ENCODE data around the gene KMT2E.

KMT2E gene

GRCh38 chr7:105073143-105073542, 59.1 kb downstream of the KMT2E start:
- no peak overlapping the region for H3K4me3 ChIP-seq (ENCODE audit: low read depth, low read length)

DNA sequence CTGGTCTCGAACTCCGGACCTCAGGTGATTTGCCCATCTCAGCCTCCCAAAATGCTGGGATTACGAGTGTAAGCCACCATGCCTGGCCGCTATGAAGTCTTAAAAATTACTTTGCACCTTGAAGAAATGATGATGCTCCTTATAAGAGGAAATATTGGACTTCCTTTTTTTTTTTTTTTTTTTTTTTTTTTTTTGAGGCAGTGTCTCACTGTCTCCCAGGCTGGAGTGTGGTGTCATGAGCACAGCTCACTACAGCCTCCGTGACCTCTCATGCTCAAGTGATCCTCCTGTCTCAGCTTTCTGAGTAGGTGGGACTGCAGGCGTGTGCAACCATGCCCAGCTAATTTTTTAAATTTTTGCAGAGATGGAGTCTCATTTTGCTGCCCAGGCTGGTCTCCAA, 65.3 kb downstream of the KMT2E start:
- H3K4me3 ChIP-seq (ENCODE audit: low read depth, low read length): no peak overlapping the region

DNA sequence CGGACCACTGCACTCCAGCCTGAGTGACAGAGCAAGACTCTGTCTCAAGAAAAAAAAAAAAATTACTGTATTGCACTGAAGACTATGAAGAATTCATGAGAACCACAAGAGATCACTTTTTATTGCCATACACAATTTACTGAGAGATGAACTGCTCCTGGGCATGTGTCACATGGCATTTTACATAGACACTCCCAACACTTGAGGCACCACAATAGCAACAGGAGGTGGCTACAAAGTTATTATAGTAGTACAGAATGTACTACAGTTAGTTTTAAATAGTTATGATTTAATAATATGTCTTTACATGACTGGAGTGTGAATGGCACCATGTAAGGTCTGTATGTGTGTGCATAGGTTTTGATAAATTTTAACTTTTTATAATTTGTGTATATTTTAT, 70.6 kb downstream of the KMT2E start:
- no peak overlapping the region for H3K4me3 ChIP-seq (ENCODE audit: low read depth, low read length)

GRCh38 chr7:105086850-105087249, 72.8 kb downstream of the KMT2E start:
- H3K4me3 ChIP-seq (ENCODE audit: low read depth, low read length): no peak overlapping the region

DNA sequence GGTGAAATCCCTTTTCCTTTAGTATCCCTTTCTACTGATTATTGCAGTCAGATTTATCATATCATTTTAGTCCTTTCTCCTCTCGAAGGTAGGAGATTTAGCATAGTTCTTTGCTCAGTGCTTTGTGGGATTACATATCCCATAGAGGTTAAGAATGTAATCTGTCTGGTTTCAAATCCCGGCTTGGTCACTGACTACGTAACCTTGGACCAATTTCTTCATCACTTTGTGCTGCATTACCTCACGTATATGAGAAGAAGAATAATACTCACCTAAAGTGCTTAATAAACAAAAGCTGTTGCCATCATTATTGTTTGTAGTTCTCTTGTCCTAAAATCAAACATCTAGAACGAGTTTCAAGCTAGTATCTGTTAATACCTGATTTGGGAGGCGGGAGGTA, 74.0 kb downstream of the KMT2E start:
- H3K4me3 ChIP-seq (ENCODE audit: low read depth, low read length): no peak overlapping the region

- H3K4me3 ChIP-seq (ENCODE audit: low read depth, low read length): no peak overlapping the region
These were observed 74.5 kb downstream of the KMT2E start for GRCh38 chr7:105088456-105088855.

- no peak overlapping the region for H3K4me3 ChIP-seq (ENCODE audit: low read depth, low read length)
These were observed 81.0 kb downstream of the KMT2E start for GRCh38 chr7:105094966-105095365.

- H3K4me3 ChIP-seq (ENCODE audit: low read depth, low read length): no peak overlapping the region
These were observed 82.3 kb downstream of the KMT2E start for GRCh38 chr7:105096306-105096705.

- H3K4me3 ChIP-seq (ENCODE audit: low read depth, low read length): no peak overlapping the region
These were observed 83.6 kb downstream of the KMT2E start for GRCh38 chr7:105097619-105098018.

DNA sequence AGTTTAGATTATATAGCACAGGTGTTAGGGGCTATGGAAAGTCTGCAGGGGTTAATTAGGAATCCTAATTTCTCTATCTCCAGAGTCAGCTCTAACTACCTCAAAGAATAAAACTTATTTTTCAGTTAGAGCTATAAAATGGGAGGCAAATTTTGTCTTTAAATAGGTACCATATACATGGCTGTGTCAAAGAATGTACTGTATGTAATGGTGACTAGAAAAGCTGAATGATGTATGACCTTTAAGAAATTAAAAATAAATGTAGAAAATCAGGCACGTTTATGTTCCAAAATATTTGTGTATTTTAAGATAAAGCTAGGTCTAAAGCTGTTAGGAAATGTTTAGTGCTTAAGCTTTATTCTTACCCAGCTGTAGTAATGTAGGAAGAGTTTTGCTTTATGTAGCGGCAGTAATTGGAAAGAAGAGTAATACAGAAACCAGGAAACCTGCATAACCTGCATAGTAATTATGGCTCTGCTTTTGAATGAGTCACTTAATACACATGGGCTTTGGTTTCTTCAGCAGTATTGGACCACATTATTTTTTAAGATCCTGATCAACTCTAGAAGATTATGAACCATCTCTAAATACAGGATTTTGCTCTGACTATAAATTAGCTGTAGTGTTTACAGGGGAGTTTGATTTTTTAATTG, 85.0 kb downstream of the KMT2E start:
- no peak overlapping the region for H3K4me3 ChIP-seq (ENCODE audit: low read depth, low read length)

DNA sequence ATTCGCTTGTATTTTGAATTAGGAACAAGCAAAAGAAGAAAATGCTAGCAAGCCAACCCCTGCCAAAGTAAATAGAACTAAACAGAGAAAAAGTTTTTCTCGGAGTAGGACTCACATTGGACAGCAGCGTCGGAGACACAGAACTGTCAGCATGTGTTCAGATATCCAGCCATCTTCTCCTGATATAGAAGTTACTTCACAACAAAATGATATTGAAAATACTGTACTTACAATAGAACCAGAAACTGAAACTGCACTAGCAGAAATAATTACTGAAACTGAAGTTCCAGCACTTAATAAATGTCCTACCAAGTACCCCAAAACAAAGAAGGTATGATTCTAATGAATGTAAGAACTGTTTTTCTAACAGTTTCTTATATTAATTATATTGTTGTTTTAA, 87.9 kb downstream of the KMT2E start:
- no peak overlapping the region for H3K4me3 ChIP-seq (ENCODE audit: low read depth, low read length)

GRCh38 chr7:105102557-105103352, 88.8 kb downstream of the KMT2E start:
- H3K4me3 ChIP-seq (ENCODE audit: low read depth, low read length): no peak overlapping the region

GRCh38 chr7:105105579-105105978, 91.6 kb downstream of the KMT2E start:
- H3K4me3 ChIP-seq (ENCODE audit: low read depth, low read length): no peak overlapping the region

DNA sequence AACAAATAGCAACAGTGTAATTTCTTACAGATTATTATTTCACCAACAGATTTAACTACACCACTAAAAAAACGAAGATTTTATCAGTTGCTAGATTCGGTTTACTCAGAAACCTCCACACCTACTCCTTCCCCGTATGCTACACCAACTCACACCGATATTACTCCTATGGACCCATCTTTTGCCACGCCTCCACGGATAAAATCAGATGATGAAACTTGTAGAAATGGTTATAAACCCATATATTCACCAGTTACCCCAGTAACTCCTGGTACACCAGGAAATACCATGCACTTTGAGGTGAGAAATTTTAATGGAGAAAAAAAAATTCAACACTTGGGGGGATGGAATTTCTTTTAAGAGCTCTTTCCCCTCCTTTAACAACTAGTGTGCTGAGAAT, 92.5 kb downstream of the KMT2E start:
- H3K4me3 ChIP-seq (ENCODE audit: low read depth, low read length): no peak overlapping the region

- H3K4me3 ChIP-seq (ENCODE audit: low read depth, low read length): no peak overlapping the region
These were observed 93.5 kb downstream of the KMT2E start for GRCh38 chr7:105107458-105107857.

- H3K4me3 ChIP-seq (ENCODE audit: low read depth, low read length): no peak overlapping the region
These were observed 98.7 kb downstream of the KMT2E start for GRCh38 chr7:105112440-105113418.

- H3K4me3 ChIP-seq (ENCODE audit: low read depth, low read length): no peak overlapping the region
These were observed 104.9 kb downstream of the KMT2E start for GRCh38 chr7:105118612-105119600.

- no peak overlapping the region for H3K4me3 ChIP-seq (ENCODE audit: low read depth, low read length)
These were observed 108.6 kb downstream of the KMT2E start for GRCh38 chr7:105122619-105123018.

GRCh38 chr7:105125745-105126144, 111.7 kb downstream of the KMT2E start:
- no peak overlapping the region for H3K4me3 ChIP-seq (ENCODE audit: low read depth, low read length)

DNA sequence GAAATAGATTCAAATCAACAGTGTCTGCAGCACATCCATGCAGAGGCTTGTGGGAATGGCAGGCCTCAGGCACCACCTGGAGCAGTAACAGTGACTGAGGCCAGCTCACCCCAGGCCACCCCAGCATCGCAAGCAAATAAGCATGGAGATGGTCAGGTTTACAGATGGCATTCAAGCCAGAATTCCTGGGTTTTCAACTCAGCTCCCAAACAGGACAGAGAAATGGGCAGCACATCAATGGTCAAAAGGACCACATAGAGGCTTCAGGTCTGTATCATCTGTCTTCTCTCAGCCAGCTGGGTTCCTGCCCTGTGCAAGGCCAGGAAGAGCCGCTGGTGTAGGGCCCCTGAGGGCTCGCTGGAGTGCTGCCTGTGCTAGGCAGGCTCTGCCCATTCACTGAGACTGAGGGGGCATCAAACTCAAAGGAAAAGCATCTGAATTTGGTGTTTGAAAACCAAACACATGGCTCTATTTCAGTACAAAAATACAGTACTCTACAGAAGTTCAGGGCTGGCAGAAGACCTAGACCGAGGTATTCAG, 112.5 kb downstream of the KMT2E start:
- H3K4me3 ChIP-seq (ENCODE audit: low read depth, low read length): no peak overlapping the region
